Esophagus squamous epithelium (tissue), 5 donors: ENCODE data around the gene FRMD6. TPM values are rescaled to one million over a fixed set of nuclear protein-coding genes. Genes with fewer than 3 reads are reported as not detected.

ENCODE experiments used
- DNase-seq: peaks from one replicate; lab custom pipeline; 2025; lab: John Stamatoyannopoulos, UW
- H3K27ac ChIP-seq, 4 donors: fragments of 200-600 bp; sonication (generic); one replicate each; pipeline ENCODE4 v1.5.1; 2016 to 2019; ENCODE audit warnings: mild to moderate bottlenecking in 1 of 4
- H3K27me3 ChIP-seq, 4 donors: fragments of 200-600 bp; sonication (generic); 1 replicate in 3 of 4; 2 replicates in 1 of 4; pipeline versions ENCODE4 v1.5.1 to v1.6.0; 2017 to 2021; ENCODE audit warnings: antibody characterized with exemption in 1 of 4
- H3K36me3 ChIP-seq, 3 donors: fragments of 200-600 bp; sonication (generic); one replicate each; pipeline ENCODE4 v1.5.1; 2016 to 2019
- H3K4me1 ChIP-seq, 3 donors: fragments of 200-600 bp; sonication (generic); one replicate each; pipeline ENCODE4 v1.5.1; 2017 to 2019
- H3K4me3 ChIP-seq, 4 donors: fragments of 200-600 bp; sonication (generic); 1 replicate in 3 of 4; 2 replicates in 1 of 4; pipeline ENCODE4 v1.5.1; 2016 to 2019; ENCODE audit warnings: mild to moderate bottlenecking in 2 of 4, moderate library complexity in 1 of 4
- H3K9me3 ChIP-seq, 3 donors: fragments of 200-600 bp; sonication (generic); one replicate each; pipeline ENCODE4 v1.5.1; 2016 to 2019
- POLR2A ChIP-seq, 4 donors: fragments of 450-650 bp; IDR thresholded peaks; one replicate each; pipeline ENCODE4 v1.6.1; 2017; ENCODE audit warnings: antibody characterized with exemption in 4 of 4, mild to moderate bottlenecking in 4 of 4, moderate library complexity in 3 of 4
- WGBS, 2 donors: methylation state at CpG; one replicate each; pipeline ENCODE4 v1.1.5; 2018; 5-methylcytosine and 5-hydroxymethylcytosine counted together
- intact Hi-C: fragments of 100-400 bp; cut with DNase I; formaldehyde crosslinking; loops from one replicate; pipeline ENCODE4 v1.15.0; 2022
- total RNA-seq, 4 donors: library from RNA; depleted of rRNA; stranded (reverse); fragments of >200 nt; gene quantifications; one replicate each; pipeline ENCODE4 v1.1.0, GENCODE V29; 2016
- TF ChIP-seq, protein P1 (sequence below), 6 experiments: fragments of 450-650 bp in 4 of 6; fragments of 200-600 bp in 2 of 6; sonication (generic) in 2 of 6; IDR thresholded peaks; one replicate each; pipeline ENCODE4 v1.5.1; 2016 to 2019; ENCODE audit warnings: antibody characterized with exemption in 6 of 6, mild to moderate bottlenecking in 4 of 6, moderate library complexity in 4 of 6
- donor health status: DM: yes; HTN: yes; CAD: no.

Gene FRMD6
- total RNA-seq, 4 donors from 2014 or later: 98.1 to 191 (median 110) TPM

DNA sequence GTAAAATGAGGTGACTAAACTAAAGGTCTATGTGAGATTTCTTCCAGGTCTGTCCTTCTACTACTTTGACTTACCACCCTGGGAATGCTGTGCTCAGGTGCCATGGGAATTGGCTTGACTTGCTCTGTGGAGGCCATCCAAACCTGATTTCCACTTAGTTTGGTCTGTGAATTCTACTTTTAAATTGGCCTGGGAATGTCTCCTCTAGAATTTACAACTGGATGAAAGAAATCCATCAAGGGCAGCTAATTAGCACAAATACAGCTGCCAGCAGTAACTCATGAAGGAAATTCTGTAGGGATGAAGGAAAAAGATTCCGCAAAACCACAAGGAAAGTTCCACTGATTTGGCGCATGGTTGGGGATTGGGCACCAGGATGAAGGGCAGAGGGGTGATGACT lies 31.7 kb upstream of the FRMD6 start:
- peaks cover 0 to 29% (median 0%) of the 10 kb centered on the region in 3 donors for H3K36me3 ChIP-seq
- no peaks in the 10 kb centered on the region for H3K9me3 ChIP-seq
- H3K27ac ChIP-seq: no peak overlapping the region
- H3K4me1 ChIP-seq: peaks cover 0 to 29% (median 12%) of the 10 kb centered on the region in 3 donors
- WGBS, 2 donors: 95 to 96% methylated on average over 2 of the region's 2 CpGs
- no peak for DNase-seq
- no peak overlapping the region for H3K4me3 ChIP-seq
- no peak for TF ChIP-seq POLR2A (IDR thresholded peaks at IDR 0.05)
- TF ChIP-seq, protein P1, sequence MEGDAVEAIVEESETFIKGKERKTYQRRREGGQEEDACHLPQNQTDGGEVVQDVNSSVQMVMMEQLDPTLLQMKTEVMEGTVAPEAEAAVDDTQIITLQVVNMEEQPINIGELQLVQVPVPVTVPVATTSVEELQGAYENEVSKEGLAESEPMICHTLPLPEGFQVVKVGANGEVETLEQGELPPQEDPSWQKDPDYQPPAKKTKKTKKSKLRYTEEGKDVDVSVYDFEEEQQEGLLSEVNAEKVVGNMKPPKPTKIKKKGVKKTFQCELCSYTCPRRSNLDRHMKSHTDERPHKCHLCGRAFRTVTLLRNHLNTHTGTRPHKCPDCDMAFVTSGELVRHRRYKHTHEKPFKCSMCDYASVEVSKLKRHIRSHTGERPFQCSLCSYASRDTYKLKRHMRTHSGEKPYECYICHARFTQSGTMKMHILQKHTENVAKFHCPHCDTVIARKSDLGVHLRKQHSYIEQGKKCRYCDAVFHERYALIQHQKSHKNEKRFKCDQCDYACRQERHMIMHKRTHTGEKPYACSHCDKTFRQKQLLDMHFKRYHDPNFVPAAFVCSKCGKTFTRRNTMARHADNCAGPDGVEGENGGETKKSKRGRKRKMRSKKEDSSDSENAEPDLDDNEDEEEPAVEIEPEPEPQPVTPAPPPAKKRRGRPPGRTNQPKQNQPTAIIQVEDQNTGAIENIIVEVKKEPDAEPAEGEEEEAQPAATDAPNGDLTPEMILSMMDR (IDR thresholded peaks at IDR 0.05): no peak
- intact Hi-C loops: no loop called here
- H3K27me3 ChIP-seq: no peaks in the 10 kb centered on the region

DNA sequence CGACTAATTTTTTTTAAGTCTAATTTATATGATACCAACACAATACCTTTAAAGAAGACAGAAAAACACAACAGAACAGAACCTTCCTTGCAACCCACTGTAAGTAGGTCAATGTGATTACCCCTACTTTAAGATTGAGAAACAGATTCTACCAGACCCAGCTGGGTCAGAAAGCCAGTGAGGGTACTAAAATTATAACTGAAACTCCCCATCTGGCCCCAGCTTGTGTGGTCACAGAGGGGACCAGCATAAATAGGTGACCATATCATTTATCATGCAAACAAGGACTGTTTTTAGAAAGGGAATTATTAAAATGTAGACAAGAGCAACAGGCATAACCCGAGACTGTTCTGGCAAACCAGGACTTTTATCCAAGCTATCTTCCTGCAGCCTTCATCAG lies 30.1 kb upstream of the FRMD6 start:
- TF ChIP-seq, protein P1 (IDR thresholded peaks at IDR 0.05): no peak
- no peak for TF ChIP-seq POLR2A (IDR thresholded peaks at IDR 0.05)

DNA sequence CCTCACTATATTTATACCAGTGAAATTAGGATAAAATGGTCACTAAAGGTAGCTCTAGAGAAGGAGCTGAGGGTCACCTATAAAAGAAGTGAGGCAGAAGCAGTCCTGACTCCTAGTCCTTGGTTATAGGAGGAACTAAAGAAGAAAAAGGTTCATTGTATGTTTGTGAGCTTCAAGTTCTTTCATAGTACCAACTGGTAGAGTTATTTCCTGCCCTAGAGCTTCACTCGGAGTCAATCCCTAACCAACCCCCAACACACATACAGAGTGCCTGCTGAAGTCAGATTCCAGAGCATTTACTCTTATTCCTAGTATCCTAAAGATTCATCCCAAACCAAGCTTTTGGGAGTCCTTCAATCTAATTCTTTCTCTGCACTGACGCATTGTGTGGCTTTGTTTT lies 29.3 kb upstream of the FRMD6 start:
- Histone ChIP-seq H3K27ac (no peak overlapping the region), H3K36me3 (peaks cover 0 to 33% (median 0%) of the 10 kb centered on the region in 3 donors), H3K27me3 (no peaks in the 10 kb centered on the region), H3K4me1 (peaks cover 0 to 6% (median 0%) of the 10 kb centered on the region in 3 donors), H3K4me3 (no peak overlapping the region), H3K9me3 (no peaks in the 10 kb centered on the region)
- DNase-seq: no peak
- intact Hi-C loops: no loop called here
- TF ChIP-seq, protein P1 (IDR thresholded peaks at IDR 0.05): no peak
- TF ChIP-seq POLR2A (IDR thresholded peaks at IDR 0.05): no peak
- 75 to 86% methylated on average over 2 of the region's 2 CpGs for WGBS, 2 donors

More for the DNA sequence above, 30.1 kb upstream of the FRMD6 start:
- Histone ChIP-seq H3K9me3 (no peaks in the 10 kb centered on the region), H3K27me3 (no peaks in the 10 kb centered on the region), H3K36me3 (peaks cover 0 to 33% (median 0%) of the 10 kb centered on the region in 3 donors), H3K4me3 (no peak overlapping the region), H3K27ac (no peak overlapping the region), H3K4me1 (peaks cover 0 to 13% (median 5%) of the 10 kb centered on the region in 3 donors)
- 84 to 85% methylated on average over 2 of the region's 2 CpGs for WGBS, 2 donors
- no peak for DNase-seq
- intact Hi-C loops: no loop called here

DNA sequence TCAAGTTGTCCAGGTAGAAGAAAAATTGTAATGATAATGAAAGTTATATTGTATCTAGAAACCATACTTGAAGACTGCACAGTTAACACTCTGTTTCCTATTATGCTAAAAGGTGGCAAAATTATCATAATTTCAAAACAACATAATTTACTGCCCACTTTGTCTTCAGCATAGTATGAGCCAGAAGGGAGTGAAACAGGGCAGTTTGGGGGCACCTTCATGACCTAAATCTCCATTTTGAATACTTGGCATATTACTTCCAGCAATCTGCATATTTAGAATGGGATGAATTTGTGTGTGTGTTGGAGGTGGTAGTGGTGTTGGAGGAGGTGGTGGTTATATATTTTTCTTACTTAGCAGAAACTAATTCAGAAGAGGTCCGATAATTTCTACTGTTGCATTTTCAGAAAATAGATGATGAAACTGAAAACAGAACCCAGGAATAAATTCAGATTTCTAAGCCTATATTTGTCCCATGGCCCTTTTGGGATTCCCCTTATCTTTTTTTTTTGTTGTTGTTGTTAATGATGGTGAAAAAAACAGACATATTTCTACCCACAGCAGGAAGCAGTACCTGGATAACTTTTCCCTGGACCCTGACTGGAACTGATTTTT lies 26.6 kb upstream of the FRMD6 start:
- Histone ChIP-seq H3K27me3 (no peaks in the 10 kb centered on the region), H3K27ac (no peak overlapping the region), H3K4me1 (no peaks in the 10 kb centered on the region), H3K9me3 (no peaks in the 10 kb centered on the region), H3K4me3 (no peak overlapping the region), H3K36me3 (peaks cover 0 to 32% (median 0%) of the 10 kb centered on the region in 3 donors)
- WGBS, 2 donors: 87 to 96% methylated on average over 1 of the region's 1 CpG
- intact Hi-C loops: no loop called here
- TF ChIP-seq, protein P1 (IDR thresholded peaks at IDR 0.05): no peak
- no peak for TF ChIP-seq POLR2A (IDR thresholded peaks at IDR 0.05)
- no peak for DNase-seq

- no peak overlapping the region for H3K27ac ChIP-seq
- H3K4me1 ChIP-seq: no peaks in the 10 kb centered on the region
- DNase-seq: no peak
- H3K36me3 ChIP-seq: peaks cover 0 to 22% (median 0%) of the 10 kb centered on the region in 3 donors
- TF ChIP-seq, protein P1 (IDR thresholded peaks at IDR 0.05): no peak
- TF ChIP-seq POLR2A (IDR thresholded peaks at IDR 0.05): no peak
- H3K27me3 ChIP-seq: no peaks in the 10 kb centered on the region
- no peak overlapping the region for H3K4me3 ChIP-seq
- 71 to 76% methylated on average over 2 of the region's 2 CpGs for WGBS, 2 donors
- intact Hi-C loops: no loop called here
- H3K9me3 ChIP-seq: no peaks in the 10 kb centered on the region
These were observed 25.5 kb upstream of the FRMD6 start for GRCh38 chr14:51626185-51626584.
